HG02852 (cell line): ENCODE data around the gene DLL1.
A peak's percentile ranks its signal among the peaks of the same experiment; 100 is the strongest.

Experiments used
- ATAC-seq: cut with Tn5 transposase; IDR thresholded peaks from one replicate; pipeline ENCODE4 v1.9.1; 2021; ENCODE audit warnings: mild to moderate bottlenecking, moderate library complexity; ENCODE audit not compliant: unreplicated experiment

DLL1 gene

GRCh38 chr6:170295510-170296422, 4.9 kb upstream of the DLL1 start:
- peak; percentile 59 for ATAC-seq

DNA sequence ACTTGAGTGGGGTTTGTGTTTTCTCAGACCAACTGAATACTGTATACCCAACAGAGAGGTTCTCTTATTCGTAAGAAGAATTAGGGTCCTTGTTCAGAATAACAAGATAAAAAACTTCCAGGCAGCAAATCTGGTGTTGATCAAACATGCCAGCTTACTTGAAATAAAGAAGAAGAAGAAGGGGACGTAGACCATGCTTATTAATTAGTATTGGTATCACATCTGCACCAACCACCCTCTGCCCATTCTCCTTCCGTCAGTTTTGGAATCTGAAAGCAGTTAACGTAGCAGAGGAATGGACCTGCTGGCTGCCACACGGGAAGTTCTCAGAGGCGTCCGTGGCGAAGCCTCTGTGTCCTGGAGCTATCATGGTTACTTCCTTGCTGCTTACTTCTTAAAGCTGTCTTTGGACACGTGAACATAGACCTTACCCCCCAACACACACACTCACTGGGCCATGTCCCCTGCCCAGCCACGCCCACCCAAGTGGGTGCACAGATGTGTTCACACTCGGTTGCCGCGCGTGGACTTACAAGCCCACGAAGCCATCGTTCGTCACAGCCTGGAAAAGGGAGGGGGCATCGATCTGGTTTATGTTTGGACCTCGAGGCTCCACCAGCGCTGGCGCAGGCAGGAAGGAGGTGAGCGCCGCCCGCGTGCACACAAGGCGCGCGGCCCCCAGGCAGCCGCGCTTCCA, 4.1 kb upstream of the DLL1 start:
- no peak for ATAC-seq

DNA sequence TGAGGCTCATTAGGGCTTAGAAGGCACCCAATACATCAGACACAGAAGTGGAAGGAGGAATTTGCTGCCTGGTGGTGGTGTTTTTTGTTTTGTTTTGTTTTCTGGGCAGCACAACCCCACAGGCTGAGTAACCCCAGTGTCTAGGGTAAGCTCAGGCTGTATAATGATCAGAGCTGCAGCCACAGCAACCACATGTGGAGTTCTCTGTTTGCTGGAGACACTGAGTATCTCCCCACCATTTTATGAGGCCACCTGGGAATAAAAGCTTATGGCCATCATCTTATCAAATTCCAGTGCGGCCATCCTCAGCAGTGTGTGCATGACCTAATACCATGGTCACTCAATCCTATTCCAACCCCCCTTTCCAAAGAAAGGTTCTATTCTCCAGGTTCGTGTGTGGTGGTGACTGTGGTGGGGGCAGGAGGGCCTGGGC, 3.4 kb upstream of the DLL1 start:
- ATAC-seq: no peak

DNA sequence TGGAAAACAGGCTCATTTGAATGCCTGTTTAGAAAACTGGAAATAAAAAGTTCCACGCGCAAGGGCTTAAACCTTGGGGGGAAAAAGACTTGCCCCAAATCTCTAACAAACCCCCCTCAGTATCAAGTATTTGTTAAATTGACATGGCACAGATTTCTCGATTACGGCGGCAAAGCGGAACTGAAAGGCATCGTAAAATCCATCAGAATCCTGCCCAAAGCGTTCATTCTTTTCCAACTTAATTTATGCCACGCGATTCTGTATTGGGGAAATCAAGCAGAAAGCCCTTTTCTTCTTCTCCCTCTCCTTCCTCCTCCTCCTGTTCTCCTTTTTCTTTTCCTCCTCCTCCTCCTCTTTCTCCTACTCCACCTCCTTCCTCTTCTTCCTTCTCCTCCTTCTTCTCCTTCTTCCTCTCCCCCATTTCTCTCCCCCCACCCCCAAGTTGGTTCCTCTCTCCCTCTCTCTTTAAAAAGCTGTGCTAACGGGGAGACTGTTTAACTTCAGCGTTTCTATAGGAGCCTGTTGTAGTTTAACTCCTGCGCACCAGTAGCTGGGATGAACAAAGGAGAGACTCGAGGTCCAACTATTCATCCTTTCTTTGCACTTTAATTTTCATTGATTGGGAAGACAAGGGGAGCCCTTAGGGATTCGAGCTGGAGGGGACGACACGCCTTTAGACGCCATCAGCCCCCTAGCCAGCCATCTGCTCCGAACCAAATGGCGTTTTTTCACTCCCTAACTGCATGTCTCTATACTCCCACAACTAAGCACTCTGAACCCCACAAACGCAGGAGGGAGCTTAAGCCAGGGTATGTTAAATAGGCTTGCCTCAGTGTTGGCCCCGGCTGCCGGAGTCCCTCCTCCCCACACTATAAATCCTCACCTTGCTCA, 2.7 kb upstream of the DLL1 start:
- no peak for ATAC-seq

DNA sequence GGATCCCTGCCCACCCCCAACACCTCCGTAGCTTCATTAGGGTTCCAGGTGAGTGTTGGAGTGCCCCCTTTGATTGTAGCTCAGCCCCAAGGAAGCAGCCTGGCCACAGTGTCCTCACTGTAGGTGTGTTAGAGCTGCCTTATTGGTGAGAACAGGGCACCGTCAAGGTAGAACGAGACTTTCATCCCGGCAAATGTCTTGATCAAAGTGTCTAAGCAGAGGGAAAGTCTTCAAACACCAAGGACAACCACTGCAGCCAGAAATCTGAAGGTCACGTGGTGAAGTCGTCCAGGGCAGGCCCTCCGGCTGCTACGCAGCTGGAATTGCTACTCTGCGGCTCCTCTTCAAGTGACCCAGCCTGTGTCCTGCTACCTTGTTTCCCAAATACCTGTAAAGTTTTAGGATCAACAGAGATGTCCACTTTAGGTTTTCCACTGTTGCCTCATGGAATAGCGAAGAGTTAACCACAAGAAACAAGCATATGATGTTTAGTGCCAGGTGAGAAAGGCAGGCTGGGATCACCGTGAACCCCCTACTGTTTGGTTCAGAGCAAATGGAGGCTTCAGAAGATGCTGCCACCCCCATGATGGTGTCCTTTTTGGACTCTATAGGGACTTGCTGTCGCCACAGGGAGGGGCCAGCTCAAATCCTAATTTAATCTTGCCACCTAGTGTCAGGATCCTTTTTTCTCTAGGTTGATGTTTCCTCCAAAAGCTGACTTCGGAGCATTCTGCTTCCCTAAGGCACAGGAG, 1.7 kb upstream of the DLL1 start:
- ATAC-seq: no peak

DNA sequence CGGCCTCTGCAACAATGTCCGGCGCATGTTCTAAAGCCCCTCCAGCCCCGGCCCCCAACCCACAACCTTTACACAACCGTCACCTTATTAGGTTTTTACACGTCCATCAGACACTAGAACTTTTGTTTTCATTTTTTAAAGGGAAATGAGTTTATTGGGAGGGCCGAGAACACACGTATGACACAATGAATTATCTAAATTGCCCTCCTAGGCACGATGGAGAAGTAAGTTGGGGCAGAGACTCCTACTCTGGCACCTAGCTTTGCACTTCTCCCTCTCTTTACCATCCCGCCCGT, 1.2 kb upstream of the DLL1 start:
- no peak for ATAC-seq

- ATAC-seq: peak; percentile 26
Observed at GRCh38 chr6:170291271-170292110, 613 bp upstream of the DLL1 start.

DNA sequence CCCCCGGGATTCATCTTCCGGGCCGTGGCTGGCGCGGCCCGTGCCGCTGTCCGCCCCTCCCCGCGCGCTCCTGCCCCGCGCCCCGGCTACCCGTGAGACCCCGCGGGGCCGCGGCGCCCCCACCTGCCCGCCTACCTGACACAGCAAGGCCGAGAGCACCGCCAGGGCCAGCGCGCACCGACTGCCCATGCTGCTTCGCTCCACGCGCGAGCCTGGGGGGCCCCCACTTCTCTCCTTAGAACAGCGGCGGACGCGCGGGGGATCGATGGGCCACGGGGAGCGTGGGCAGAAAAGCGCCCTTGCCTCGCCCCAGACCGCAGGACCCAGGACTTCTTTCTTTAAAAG, 955 bp downstream of the DLL1 start:
- no peak for ATAC-seq

DNA sequence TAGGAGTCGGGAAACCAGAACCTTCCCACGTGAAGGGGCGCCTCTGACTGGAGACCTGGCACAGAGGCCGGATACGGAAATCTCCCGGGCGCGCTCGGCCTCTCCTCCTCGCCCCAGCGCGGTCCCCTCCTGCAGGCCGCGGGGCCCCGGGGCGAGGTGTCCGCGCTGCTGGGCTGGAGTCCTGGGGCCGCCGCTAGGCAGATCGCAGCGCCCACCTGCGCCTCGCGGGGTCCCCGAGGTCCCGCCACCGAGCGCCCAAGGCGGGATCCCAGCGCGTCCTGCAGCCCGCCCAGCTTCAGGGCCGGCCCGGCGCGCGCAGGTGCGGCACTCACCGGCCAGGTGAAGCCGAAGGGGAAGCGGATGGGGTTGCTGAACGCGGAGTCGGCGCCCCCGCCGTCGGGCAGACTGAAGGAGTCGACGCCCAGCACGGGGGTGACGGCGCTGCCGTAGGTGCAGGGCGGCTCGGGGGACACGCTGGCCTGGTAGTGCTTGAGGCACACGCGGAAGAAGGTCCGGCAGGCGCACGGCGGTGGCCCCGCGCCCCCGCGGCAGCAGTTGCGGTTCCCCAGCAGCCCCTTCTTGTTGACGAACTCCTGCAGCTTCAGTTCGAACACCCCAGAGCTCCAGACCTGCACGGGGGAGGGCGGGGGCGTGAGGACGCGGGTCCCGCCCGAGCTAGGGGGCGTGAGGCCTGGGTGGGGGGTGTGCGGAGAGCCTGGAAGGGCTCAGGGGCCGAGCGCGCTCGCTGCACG, 1.5 kb downstream of the DLL1 start:
- no peak for ATAC-seq

- ATAC-seq: no peak
Observed at GRCh38 chr6:170288852-170289179, 2.1 kb downstream of the DLL1 start.

DNA sequence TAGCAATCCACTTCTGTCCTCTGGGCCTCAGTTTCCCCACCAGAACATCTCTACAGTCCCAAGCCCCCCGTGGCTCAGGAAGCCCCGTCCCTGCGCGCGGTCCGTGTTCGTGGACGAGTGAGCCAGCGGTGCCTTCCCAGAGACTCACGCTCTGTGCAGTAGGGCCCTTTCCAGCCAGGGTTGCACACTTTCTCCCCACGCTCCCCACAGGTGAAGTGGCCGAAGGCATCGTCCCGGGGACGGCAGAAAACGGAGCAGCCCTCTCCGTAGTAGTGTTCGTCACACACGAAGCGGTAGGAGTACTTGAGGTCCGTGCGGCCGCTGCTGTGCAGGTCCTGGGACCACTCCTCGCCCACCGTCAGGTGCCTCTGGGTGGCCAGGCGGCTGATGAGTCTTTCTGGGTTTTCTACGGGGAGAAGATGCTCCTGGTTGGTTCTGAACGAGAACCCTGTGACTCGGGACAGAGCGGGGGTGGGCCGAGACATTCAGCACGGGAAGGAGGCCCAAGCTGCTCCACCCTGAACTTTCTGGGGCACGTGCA, 2.7 kb downstream of the DLL1 start:
- no peak for ATAC-seq

DNA sequence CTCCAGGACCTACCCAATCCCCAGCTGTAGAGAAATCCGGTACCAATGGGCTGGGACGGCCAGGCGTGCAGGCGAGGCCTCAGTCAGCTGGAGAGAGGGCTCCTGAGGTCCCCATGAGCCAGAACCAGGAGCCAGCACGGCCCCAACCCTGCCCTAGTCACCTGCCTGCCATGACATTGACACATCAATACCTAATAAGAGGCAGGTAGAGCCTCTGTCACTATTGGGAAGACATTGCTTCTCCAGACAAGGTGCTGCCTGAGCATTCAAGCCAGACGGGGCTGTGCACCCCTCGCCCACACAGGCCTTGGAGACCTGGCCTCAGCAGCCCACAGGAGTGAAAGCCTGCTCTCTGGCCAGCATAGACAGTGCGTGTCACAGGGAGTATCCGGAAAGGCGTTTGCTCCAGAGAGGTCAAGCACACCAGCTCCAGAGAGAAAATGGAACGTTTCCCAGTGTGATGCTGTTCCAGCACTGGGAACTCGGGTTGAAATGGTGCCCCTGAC, 3.5 kb downstream of the DLL1 start:
- ATAC-seq: no peak

GRCh38 chr6:170286934-170287265, 4.0 kb downstream of the DLL1 start:
- ATAC-seq: no peak

DNA sequence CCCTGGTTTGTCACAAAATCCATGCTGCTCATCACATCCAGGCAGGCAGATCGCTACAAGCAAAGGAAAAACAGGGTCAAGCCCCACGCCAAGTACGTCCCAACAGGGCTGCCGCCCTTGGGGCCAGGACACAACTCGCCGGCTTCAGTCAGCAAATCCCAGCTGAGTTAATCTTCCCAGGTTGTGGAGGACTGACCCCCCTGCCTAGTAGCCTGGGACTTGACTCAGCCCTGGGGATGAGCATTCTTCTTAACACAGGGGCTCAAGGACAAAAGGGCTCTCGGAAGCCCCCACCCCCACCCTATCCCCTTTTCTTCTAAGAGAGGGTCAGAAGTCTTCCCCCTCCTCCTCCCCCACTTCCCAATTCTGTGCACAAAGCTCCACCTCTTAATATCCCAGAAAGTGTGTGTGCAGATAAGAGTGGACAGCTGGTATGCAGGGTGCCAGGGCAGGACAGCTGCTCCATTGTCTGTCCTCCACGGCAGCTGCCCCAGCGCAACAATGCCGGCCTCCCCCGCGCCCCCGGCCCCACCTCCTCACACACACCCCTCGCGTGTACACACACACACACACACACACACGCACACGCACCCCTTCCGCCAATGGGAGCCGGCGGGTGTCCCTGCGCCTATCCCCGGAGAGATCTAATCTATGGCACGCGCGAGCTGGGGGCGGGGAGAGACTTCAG, 4.5 kb downstream of the DLL1 start:
- no peak for ATAC-seq

- ATAC-seq: no peak
Observed at GRCh38 chr6:170285482-170285881, 5.4 kb downstream of the DLL1 start.

- no peak for ATAC-seq
Observed at GRCh38 chr6:170284866-170285469, 5.9 kb downstream of the DLL1 start.

DNA sequence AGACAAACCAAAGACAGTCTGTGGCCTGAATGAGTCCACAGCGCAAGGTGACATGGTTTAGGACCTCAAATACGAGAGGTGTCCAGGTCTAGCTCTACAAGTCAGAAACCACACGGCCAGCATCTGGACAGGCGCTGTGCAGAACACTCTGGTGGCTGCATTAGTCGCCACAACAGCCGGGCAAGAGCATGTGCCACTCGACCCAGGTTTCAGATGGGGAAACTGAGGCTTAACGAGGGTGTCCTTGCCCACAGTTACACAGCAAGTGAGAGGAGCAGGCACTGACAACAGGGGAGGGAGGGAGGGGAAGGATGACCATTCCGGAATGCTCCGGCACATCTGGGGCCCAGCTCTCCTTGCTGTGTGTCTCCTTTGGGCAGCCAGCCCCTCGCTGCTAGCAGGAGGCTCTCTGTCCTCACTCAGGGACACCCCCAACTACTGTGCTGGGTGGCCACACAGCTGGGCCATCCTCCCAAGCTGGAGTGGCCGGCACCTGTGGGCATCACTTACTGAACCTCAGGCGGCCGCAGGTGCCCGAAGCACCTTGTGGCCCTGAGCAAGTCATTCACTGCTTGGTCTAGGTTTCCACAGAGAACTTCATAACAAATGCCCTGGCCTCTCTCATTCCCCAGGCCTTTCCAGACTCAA, 6.6 kb downstream of the DLL1 start:
- ATAC-seq: no peak
